Measurements from ENCODE around the gene CLEC2A.
"Not testable (repeated sequence)": the region's sequence is repeated elsewhere in the genome, so short reads cannot be mapped to it uniquely, and the experiment has no call there.

Gene CLEC2A

GRCh38 chr12:9881988-9882387, 50.2 kb downstream of the CLEC2A start:
- no peak overlapping the region for H2AFZ ChIP-seq (ENCODE audit: low read depth, low read length)
- H4K8ac ChIP-seq (ENCODE audit: low read length) = no peak overlapping the region
- H3K4ac ChIP-seq (ENCODE audit: low read depth in 1 of 2, low read length in 2 of 2) = no peak overlapping the region
- no peaks in the 10 kb centered on the region for H3K36me3 ChIP-seq (ENCODE audit: control insufficient read depth in 1 of 2, insufficient read depth in 2 of 2, low read depth in 1 of 2, low read length in 2 of 2)
- no peak overlapping the region for H2BK5ac ChIP-seq (ENCODE audit: low read depth, low read length, poor library complexity, severe bottlenecking)
- DNase-seq = no peak
- no peak overlapping the region for H3K23ac ChIP-seq (ENCODE audit: low read length in 2 of 2)
- H3K9ac ChIP-seq (ENCODE audit: low read length) = no peak overlapping the region
- H2BK120ac ChIP-seq (ENCODE audit: low read depth, low read length) = no peak overlapping the region
- H3K79me1 ChIP-seq (replicated peaks; ENCODE audit: low read length, poor library complexity, severe bottlenecking) = no peaks in the 10 kb centered on the region
- no peak overlapping the region for H3K4me2 ChIP-seq (ENCODE audit: low read length, poor library complexity, severe bottlenecking)
- no peak overlapping the region for H2BK12ac ChIP-seq (ENCODE audit: low read length in 2 of 2)
- no peaks in the 10 kb centered on the region for H3K27me3 ChIP-seq (ENCODE audit: control insufficient read depth in 1 of 2, insufficient read depth in 1 of 2, low read length in 2 of 2)
- no peak overlapping the region for H3K14ac ChIP-seq (ENCODE audit: low read length in 2 of 2)
- 89% methylated on average over 3 of the region's 5 CpGs for WGBS
- no peak overlapping the region for H3K27ac ChIP-seq (ENCODE audit: low read length, poor library complexity, severe bottlenecking)
- no peak overlapping the region for H4K91ac ChIP-seq (ENCODE audit: low read length)
- no peaks in the 10 kb centered on the region for H3K9me3 ChIP-seq (ENCODE audit: control insufficient read depth, low read length)
- no peaks in the 10 kb centered on the region for H3K4me1 ChIP-seq (ENCODE audit: control insufficient read depth, insufficient read depth, low read depth, low read length)
- H2AK5ac ChIP-seq (ENCODE audit: low read length, severe bottlenecking) = no peak overlapping the region
- H3K4me3 ChIP-seq (ENCODE audit: insufficient read depth in 1 of 2, low read depth in 1 of 2, low read length in 2 of 2) = no peak overlapping the region
- H2BK15ac ChIP-seq (ENCODE audit: low read depth, poor library complexity, severe bottlenecking) = no peak overlapping the region
- no peak overlapping the region for H3K18ac ChIP-seq (ENCODE audit: low read depth in 1 of 2, low read length in 2 of 2)

- H3K18ac ChIP-seq (ENCODE audit: low read depth in 1 of 2, low read length in 2 of 2) = no peak within 1 kb of the TSS
Measured at GRCh38 chr12:9881246-9881645, 50.9 kb downstream of the CLEC2A start, which contains the start of gene KLRF2. TSS of gene KLRF2 (plus strand) at chr12:9881489. CDS start at chr12:9881596, 107 bp downstream.

GRCh38 chr12:9880532-9881078, 51.6 kb downstream of the CLEC2A start:
- H3K79me1 ChIP-seq (replicated peaks; ENCODE audit: low read length, poor library complexity, severe bottlenecking) = no peaks in the 10 kb centered on the region
- no peak overlapping the region for H3K27ac ChIP-seq (ENCODE audit: low read length, poor library complexity, severe bottlenecking)
- H2AK5ac ChIP-seq (ENCODE audit: low read length, severe bottlenecking) = no peak overlapping the region
- H2BK120ac ChIP-seq (ENCODE audit: low read depth, low read length) = no peak overlapping the region
- H2BK12ac ChIP-seq (ENCODE audit: low read length in 2 of 2) = no peak overlapping the region
- DNase-seq = no peak
- H3K27me3 ChIP-seq (ENCODE audit: control insufficient read depth in 1 of 2, insufficient read depth in 1 of 2, low read length in 2 of 2) = no peaks in the 10 kb centered on the region
- H3K23ac ChIP-seq (ENCODE audit: low read length in 2 of 2) = no peak overlapping the region
- no peak overlapping the region for H3K14ac ChIP-seq (ENCODE audit: low read length in 2 of 2)
- WGBS = 83% methylated on average over 4 of the region's 4 CpGs
- H2AFZ ChIP-seq (ENCODE audit: low read depth, low read length) = no peak overlapping the region
- H3K9me3 ChIP-seq (ENCODE audit: control insufficient read depth, low read length) = no peaks in the 10 kb centered on the region
- no peak overlapping the region for H4K91ac ChIP-seq (ENCODE audit: low read length)
- no peak overlapping the region for H4K8ac ChIP-seq (ENCODE audit: low read length)
- no peak overlapping the region for H3K9ac ChIP-seq (ENCODE audit: low read length)
- H3K4me3 ChIP-seq (ENCODE audit: insufficient read depth in 1 of 2, low read depth in 1 of 2, low read length in 2 of 2) = no peak overlapping the region
- H3K4ac ChIP-seq (ENCODE audit: low read depth in 1 of 2, low read length in 2 of 2) = no peak overlapping the region
- H2BK5ac ChIP-seq (ENCODE audit: low read depth, low read length, poor library complexity, severe bottlenecking) = no peak overlapping the region
- H3K18ac ChIP-seq (ENCODE audit: low read depth in 1 of 2, low read length in 2 of 2) = no peak overlapping the region
- H3K4me1 ChIP-seq (ENCODE audit: control insufficient read depth, insufficient read depth, low read depth, low read length) = no peaks in the 10 kb centered on the region
- H3K4me2 ChIP-seq (ENCODE audit: low read length, poor library complexity, severe bottlenecking) = no peak overlapping the region
- H3K36me3 ChIP-seq (ENCODE audit: control insufficient read depth in 1 of 2, insufficient read depth in 2 of 2, low read depth in 1 of 2, low read length in 2 of 2) = no peaks in the 10 kb centered on the region
- no peak overlapping the region for H2BK15ac ChIP-seq (ENCODE audit: low read depth, poor library complexity, severe bottlenecking)

More at GRCh38 chr12:9881246-9881645, 50.9 kb downstream of the CLEC2A start, which contains the start of gene KLRF2:
- Histone ChIP-seq H3K9me3 (ENCODE audit: control insufficient read depth, low read length) (no peaks in the 10 kb centered on the region), H3K14ac (ENCODE audit: low read length in 2 of 2) (no peak within 1 kb of the TSS), H3K4me1 (ENCODE audit: control insufficient read depth, insufficient read depth, low read depth, low read length) (no peaks in the 10 kb centered on the region), H2BK120ac (ENCODE audit: low read depth, low read length) (no peak within 1 kb of the TSS), H3K27me3 (ENCODE audit: control insufficient read depth in 1 of 2, insufficient read depth in 1 of 2, low read length in 2 of 2) (no peaks in the 10 kb centered on the region), H2BK5ac (ENCODE audit: low read depth, low read length, poor library complexity, severe bottlenecking) (no peak within 1 kb of the TSS), H2BK15ac (ENCODE audit: low read depth, poor library complexity, severe bottlenecking) (no peak within 1 kb of the TSS), H3K36me3 (ENCODE audit: control insufficient read depth in 1 of 2, insufficient read depth in 2 of 2, low read depth in 1 of 2, low read length in 2 of 2) (no peaks in the 10 kb centered on the region), H2BK12ac (ENCODE audit: low read length in 2 of 2) (no peak within 1 kb of the TSS), H3K4me3 (ENCODE audit: insufficient read depth in 1 of 2, low read depth in 1 of 2, low read length in 2 of 2) (no peak within 1 kb of the TSS), H3K9ac (ENCODE audit: low read length) (no peak within 1 kb of the TSS), H2AK5ac (ENCODE audit: low read length, severe bottlenecking) (no peak within 1 kb of the TSS), H3K79me1 (replicated peaks; ENCODE audit: low read length, poor library complexity, severe bottlenecking) (no peaks in the 10 kb centered on the region), H4K91ac (ENCODE audit: low read length) (no peak within 1 kb of the TSS), H3K4ac (ENCODE audit: low read depth in 1 of 2, low read length in 2 of 2) (no peak within 1 kb of the TSS), H3K4me2 (ENCODE audit: low read length, poor library complexity, severe bottlenecking) (no peak within 1 kb of the TSS), H2AFZ (ENCODE audit: low read depth, low read length) (no peak within 1 kb of the TSS), H3K27ac (ENCODE audit: low read length, poor library complexity, severe bottlenecking) (no peak within 1 kb of the TSS), H4K8ac (ENCODE audit: low read length) (no peak within 1 kb of the TSS), H3K23ac (ENCODE audit: low read length in 2 of 2) (no peak within 1 kb of the TSS)
- no peak for DNase-seq
- WGBS = 100% methylated on average over 3 of the region's 3 CpGs

DNA sequence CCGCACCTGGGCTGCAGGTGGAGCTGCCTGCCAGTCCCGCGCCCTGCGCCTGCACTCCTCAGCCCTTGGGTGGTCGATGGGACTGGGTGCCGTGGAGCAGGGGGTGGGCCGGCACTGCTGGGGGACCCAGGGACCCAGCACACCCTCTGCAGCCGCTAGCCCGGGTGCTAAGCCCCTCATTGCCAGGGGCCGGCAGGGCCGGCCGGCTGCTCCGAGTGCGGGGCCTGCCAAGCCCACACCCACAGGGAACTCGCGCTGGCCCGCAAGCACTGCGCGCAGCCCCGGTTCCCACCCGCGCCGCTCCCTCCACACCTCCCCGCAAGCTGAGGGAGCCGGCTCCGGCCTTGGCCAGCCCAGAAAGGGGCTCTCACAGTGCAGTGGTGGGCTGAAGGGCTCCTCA, 56.0 kb downstream of the CLEC2A start:
- H3K27ac ChIP-seq (ENCODE audit: low read length, poor library complexity, severe bottlenecking); H3K4me2 ChIP-seq (ENCODE audit: low read length, poor library complexity, severe bottlenecking); H2AFZ ChIP-seq (ENCODE audit: low read depth, low read length); H3K79me1 ChIP-seq (replicated peaks; ENCODE audit: low read length, poor library complexity, severe bottlenecking); H3K4ac ChIP-seq (ENCODE audit: low read depth in 1 of 2, low read length in 2 of 2); H2BK15ac ChIP-seq (ENCODE audit: low read depth, poor library complexity, severe bottlenecking); H3K36me3 ChIP-seq (ENCODE audit: control insufficient read depth in 1 of 2, insufficient read depth in 2 of 2, low read depth in 1 of 2, low read length in 2 of 2); H2BK12ac ChIP-seq (ENCODE audit: low read length in 2 of 2); H3K4me3 ChIP-seq (ENCODE audit: insufficient read depth in 1 of 2, low read depth in 1 of 2, low read length in 2 of 2); H2AK5ac ChIP-seq (ENCODE audit: low read length, severe bottlenecking); H3K4me1 ChIP-seq (ENCODE audit: control insufficient read depth, insufficient read depth, low read depth, low read length); H4K8ac ChIP-seq (ENCODE audit: low read length); H3K9me3 ChIP-seq (ENCODE audit: control insufficient read depth, low read length); H3K9ac ChIP-seq (ENCODE audit: low read length); H3K14ac ChIP-seq (ENCODE audit: low read length in 2 of 2); DNase-seq; H4K91ac ChIP-seq (ENCODE audit: low read length); H2BK5ac ChIP-seq (ENCODE audit: low read depth, low read length, poor library complexity, severe bottlenecking); H3K18ac ChIP-seq (ENCODE audit: low read depth in 1 of 2, low read length in 2 of 2); H3K23ac ChIP-seq (ENCODE audit: low read length in 2 of 2); H2BK120ac ChIP-seq (ENCODE audit: low read depth, low read length); H3K27me3 ChIP-seq (ENCODE audit: control insufficient read depth in 1 of 2, insufficient read depth in 1 of 2, low read length in 2 of 2): not testable (repeated sequence)
- 97% methylated on average over 25 of the region's 26 CpGs for WGBS
